ENCODE measurements around the gene TMPRSS11E. TPM values are rescaled to one million over a fixed set of nuclear protein-coding genes. Genes with fewer than 3 reads are reported as not detected.
"Not testable (repeated sequence)": the region's sequence is repeated elsewhere in the genome, so short reads cannot be mapped to it uniquely, and the experiment has no call there.

TMPRSS11E gene
- polyA plus RNA-seq, 4 donors: 0.04 to 0.27 (median 0.10) TPM; not detected in 1

- H3K9me3 ChIP-seq (ENCODE audit: control insufficient read depth in 2 of 2, insufficient read depth in 1 of 2, low read depth in 1 of 2, low read length in 1 of 2): peaks cover 0 to 13% of the 10 kb centered on the region in 2 donors
- H3K36me3 ChIP-seq (ENCODE audit: control insufficient read depth in 3 of 3, insufficient read depth in 2 of 3, low read depth in 1 of 3, low read length in 3 of 3); H3K27me3 ChIP-seq (ENCODE audit: control insufficient read depth in 3 of 3, insufficient read depth in 3 of 3, low read length in 3 of 3); H3K4me3 ChIP-seq (ENCODE audit: low read depth in 1 of 3, low read length in 3 of 3); FAIRE-seq; H3K4me1 ChIP-seq (ENCODE audit: control insufficient read depth in 3 of 3, insufficient read depth in 2 of 3, low read depth in 1 of 3, low read length in 2 of 3); DNase-seq; H3K27ac ChIP-seq (ENCODE audit: low read depth in 1 of 3, low read length in 2 of 3): not testable (repeated sequence)
- WGBS, 3 donors: 91 to 96% (median 92%) methylated on average over 4 of the region's 4 CpGs
These were observed 57.6 kb downstream of the TMPRSS11E start for GRCh38 chr4:68504836-68505235.

- not testable (repeated sequence) for H3K4me3 ChIP-seq (ENCODE audit: low read depth in 1 of 3, low read length in 3 of 3); H3K4me1 ChIP-seq (ENCODE audit: control insufficient read depth in 3 of 3, insufficient read depth in 2 of 3, low read depth in 1 of 3, low read length in 2 of 3); FAIRE-seq; H3K27me3 ChIP-seq (ENCODE audit: control insufficient read depth in 3 of 3, insufficient read depth in 3 of 3, low read length in 3 of 3); H3K36me3 ChIP-seq (ENCODE audit: control insufficient read depth in 3 of 3, insufficient read depth in 2 of 3, low read depth in 1 of 3, low read length in 3 of 3); H3K27ac ChIP-seq (ENCODE audit: low read depth in 1 of 3, low read length in 2 of 3); DNase-seq
- WGBS, 3 donors: 82 to 95% (median 91%) methylated on average over 1 of the region's 1 CpG
- peaks cover 0 to 13% of the 10 kb centered on the region in 2 donors for H3K9me3 ChIP-seq (ENCODE audit: control insufficient read depth in 2 of 2, insufficient read depth in 1 of 2, low read depth in 1 of 2, low read length in 1 of 2)
These were observed 58.2 kb downstream of the TMPRSS11E start for GRCh38 chr4:68505452-68505851.

- H3K4me3 ChIP-seq (ENCODE audit: low read depth in 1 of 3, low read length in 3 of 3): no peak overlapping the region
- no peaks in the 10 kb centered on the region for H3K36me3 ChIP-seq (ENCODE audit: control insufficient read depth in 3 of 3, insufficient read depth in 2 of 3, low read depth in 1 of 3, low read length in 3 of 3)
- H3K27me3 ChIP-seq (ENCODE audit: control insufficient read depth in 3 of 3, insufficient read depth in 3 of 3, low read length in 3 of 3): no peaks in the 10 kb centered on the region
- no peaks in the 10 kb centered on the region for H3K9me3 ChIP-seq (ENCODE audit: control insufficient read depth in 2 of 2, insufficient read depth in 1 of 2, low read depth in 1 of 2, low read length in 1 of 2)
- no peaks in the 10 kb centered on the region for H3K4me1 ChIP-seq (ENCODE audit: control insufficient read depth in 3 of 3, insufficient read depth in 2 of 3, low read depth in 1 of 3, low read length in 2 of 3)
- no peak overlapping the region for H3K27ac ChIP-seq (ENCODE audit: low read depth in 1 of 3, low read length in 2 of 3)
- no peak for DNase-seq
- 80 to 86% methylated on average over 1 of the region's 1 CpG; no CpG with 5 or more reads in 1 of the 3 donors for WGBS, 3 donors
- FAIRE-seq: no peak
These were observed 71.6 kb downstream of the TMPRSS11E start for GRCh38 chr4:68518889-68519288.

- DNase-seq (no peak), FAIRE-seq (no peak)
- 58 to 73% (median 67%) methylated on average over 1 to 2 of the region's 2 CpGs for WGBS, 3 donors
- Histone ChIP-seq H3K27ac (ENCODE audit: low read depth in 1 of 3, low read length in 2 of 3) (no peak overlapping the region), H3K27me3 (ENCODE audit: control insufficient read depth in 3 of 3, insufficient read depth in 3 of 3, low read length in 3 of 3) (no peaks in the 10 kb centered on the region), H3K4me1 (ENCODE audit: control insufficient read depth in 3 of 3, insufficient read depth in 2 of 3, low read depth in 1 of 3, low read length in 2 of 3) (no peaks in the 10 kb centered on the region), H3K4me3 (ENCODE audit: low read depth in 1 of 3, low read length in 3 of 3) (no peak overlapping the region), H3K9me3 (ENCODE audit: control insufficient read depth in 2 of 2, insufficient read depth in 1 of 2, low read depth in 1 of 2, low read length in 1 of 2) (no peaks in the 10 kb centered on the region), H3K36me3 (ENCODE audit: control insufficient read depth in 3 of 3, insufficient read depth in 2 of 3, low read depth in 1 of 3, low read length in 3 of 3) (no peaks in the 10 kb centered on the region)
These were observed 73.7 kb downstream of the TMPRSS11E start for GRCh38 chr4:68520985-68521384.

- not testable (repeated sequence) for H3K4me1 ChIP-seq (ENCODE audit: control insufficient read depth in 3 of 3, insufficient read depth in 2 of 3, low read depth in 1 of 3, low read length in 2 of 3); H3K27ac ChIP-seq (ENCODE audit: low read depth in 1 of 3, low read length in 2 of 3); FAIRE-seq; H3K4me3 ChIP-seq (ENCODE audit: low read depth in 1 of 3, low read length in 3 of 3); H3K36me3 ChIP-seq (ENCODE audit: control insufficient read depth in 3 of 3, insufficient read depth in 2 of 3, low read depth in 1 of 3, low read length in 3 of 3); DNase-seq; H3K9me3 ChIP-seq (ENCODE audit: control insufficient read depth in 2 of 2, insufficient read depth in 1 of 2, low read depth in 1 of 2, low read length in 1 of 2); H3K27me3 ChIP-seq (ENCODE audit: control insufficient read depth in 3 of 3, insufficient read depth in 3 of 3, low read length in 3 of 3)
- 33 to 60% (median 34%) methylated on average over 1 of the region's 1 CpG for WGBS, 3 donors
These were observed 75.0 kb downstream of the TMPRSS11E start for GRCh38 chr4:68522232-68522631.

- no peak for DNase-seq
- Histone ChIP-seq H3K36me3 (ENCODE audit: control insufficient read depth in 3 of 3, insufficient read depth in 2 of 3, low read depth in 1 of 3, low read length in 3 of 3) (peaks cover 0 to 2% (median 0%) of the 10 kb centered on the region in 3 donors), H3K9me3 (ENCODE audit: control insufficient read depth in 2 of 2, insufficient read depth in 1 of 2, low read depth in 1 of 2, low read length in 1 of 2) (no peaks in the 10 kb centered on the region), H3K27me3 (ENCODE audit: control insufficient read depth in 3 of 3, insufficient read depth in 3 of 3, low read length in 3 of 3) (no peaks in the 10 kb centered on the region), H3K27ac (ENCODE audit: low read depth in 1 of 3, low read length in 2 of 3) (no peak overlapping the region), H3K4me3 (ENCODE audit: low read depth in 1 of 3, low read length in 3 of 3) (no peak overlapping the region), H3K4me1 (ENCODE audit: control insufficient read depth in 3 of 3, insufficient read depth in 2 of 3, low read depth in 1 of 3, low read length in 2 of 3) (no peaks in the 10 kb centered on the region)
- FAIRE-seq: no peak
- WGBS, 3 donors: 79 to 80% methylated on average over 6 of the region's 6 CpGs; no CpG with 5 or more reads in 1 of the 3 donors
These were observed 88.7 kb downstream of the TMPRSS11E start for GRCh38 chr4:68535974-68536373.

- H3K4me1 ChIP-seq (ENCODE audit: control insufficient read depth in 3 of 3, insufficient read depth in 2 of 3, low read depth in 1 of 3, low read length in 2 of 3): no peaks in the 10 kb centered on the region
- DNase-seq: no peak
- 91 to 92% methylated on average over 3 of the region's 3 CpGs; no CpG with 5 or more reads in 1 of the 3 donors for WGBS, 3 donors
- no peaks in the 10 kb centered on the region for H3K27me3 ChIP-seq (ENCODE audit: control insufficient read depth in 3 of 3, insufficient read depth in 3 of 3, low read length in 3 of 3)
- H3K9me3 ChIP-seq (ENCODE audit: control insufficient read depth in 2 of 2, insufficient read depth in 1 of 2, low read depth in 1 of 2, low read length in 1 of 2): no peaks in the 10 kb centered on the region
- H3K4me3 ChIP-seq (ENCODE audit: low read depth in 1 of 3, low read length in 3 of 3): no peak overlapping the region
- peaks cover 0 to 2% (median 0%) of the 10 kb centered on the region in 3 donors for H3K36me3 ChIP-seq (ENCODE audit: control insufficient read depth in 3 of 3, insufficient read depth in 2 of 3, low read depth in 1 of 3, low read length in 3 of 3)
- no peak overlapping the region for H3K27ac ChIP-seq (ENCODE audit: low read depth in 1 of 3, low read length in 2 of 3)
- no peak for FAIRE-seq
These were observed 89.1 kb downstream of the TMPRSS11E start for GRCh38 chr4:68536375-68536774.

- not testable (repeated sequence) for DNase-seq; H3K9me3 ChIP-seq (ENCODE audit: control insufficient read depth in 2 of 2, insufficient read depth in 1 of 2, low read depth in 1 of 2, low read length in 1 of 2); H3K4me3 ChIP-seq (ENCODE audit: low read depth in 1 of 3, low read length in 3 of 3); H3K27me3 ChIP-seq (ENCODE audit: control insufficient read depth in 3 of 3, insufficient read depth in 3 of 3, low read length in 3 of 3); H3K4me1 ChIP-seq (ENCODE audit: control insufficient read depth in 3 of 3, insufficient read depth in 2 of 3, low read depth in 1 of 3, low read length in 2 of 3); H3K27ac ChIP-seq (ENCODE audit: low read depth in 1 of 3, low read length in 2 of 3); H3K36me3 ChIP-seq (ENCODE audit: control insufficient read depth in 3 of 3, insufficient read depth in 2 of 3, low read depth in 1 of 3, low read length in 3 of 3); FAIRE-seq
- 89 to 91% methylated on average over 13 of the region's 13 CpGs; no CpG with 5 or more reads in 1 of the 3 donors for WGBS, 3 donors
These were observed 95.5 kb downstream of the TMPRSS11E start for GRCh38 chr4:68542742-68543141.
